Stimulated activated CD4-positive, alpha-beta T cell treated with anti-CD3 and anti-CD28 coated beads, Interleukin-12 subunit alpha, Interleukin-12 subunit beta, amount 100 ng/mL, for 24 hours (primary cell): ENCODE results near the gene SLC24A4.

ENCODE experiments used
- DNase-seq, 2 experiments: peaks; one replicate each; pipeline ENCODE4 v3.0.0-alpha.2; 2020; ENCODE audit warnings: low read depth in 2 of 2

Gene SLC24A4

DNA sequence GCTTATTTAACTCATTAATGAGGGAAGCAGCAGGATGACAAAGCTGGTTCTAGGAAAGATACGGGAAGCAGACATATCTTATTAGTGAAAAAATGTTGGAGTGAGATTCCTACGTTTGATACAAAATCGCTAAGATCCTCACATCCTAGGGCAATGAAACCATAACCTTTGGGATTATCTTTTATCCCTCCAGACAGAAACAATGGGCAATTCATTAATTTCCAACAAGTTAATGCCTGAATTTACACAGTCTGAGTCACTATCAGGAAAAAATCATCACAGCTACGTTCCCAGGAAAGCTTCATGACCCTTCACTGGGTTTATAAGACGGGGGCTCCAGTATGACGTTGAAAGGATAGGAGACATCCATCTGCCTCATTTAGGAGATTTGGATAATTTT lies 45.0 kb downstream of the SLC24A4 start:
- no peak for DNase-seq

DNA sequence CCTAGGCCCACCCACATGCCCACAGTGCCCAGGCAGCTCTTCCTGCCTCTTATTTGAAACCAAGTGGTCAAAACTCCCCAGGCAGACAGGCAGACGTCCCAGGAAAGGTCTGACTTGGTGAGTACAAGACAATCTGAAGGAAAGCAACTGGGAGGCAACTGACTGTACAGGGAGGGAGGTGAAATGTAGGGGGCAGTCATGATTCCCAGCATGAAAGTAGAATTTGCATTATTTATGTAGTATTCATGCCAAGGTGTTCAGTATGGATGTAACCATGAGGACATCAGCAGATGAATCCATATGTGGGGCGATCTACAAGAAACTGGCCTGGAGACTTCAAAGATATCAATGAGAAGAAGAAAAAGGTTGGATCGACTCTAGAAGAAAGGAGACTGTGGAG lies 46.1 kb downstream of the SLC24A4 start:
- no peak for DNase-seq

GRCh38 chr14:92372230-92372629 lies 49.3 kb downstream of the SLC24A4 start:
- no peak for DNase-seq

DNA sequence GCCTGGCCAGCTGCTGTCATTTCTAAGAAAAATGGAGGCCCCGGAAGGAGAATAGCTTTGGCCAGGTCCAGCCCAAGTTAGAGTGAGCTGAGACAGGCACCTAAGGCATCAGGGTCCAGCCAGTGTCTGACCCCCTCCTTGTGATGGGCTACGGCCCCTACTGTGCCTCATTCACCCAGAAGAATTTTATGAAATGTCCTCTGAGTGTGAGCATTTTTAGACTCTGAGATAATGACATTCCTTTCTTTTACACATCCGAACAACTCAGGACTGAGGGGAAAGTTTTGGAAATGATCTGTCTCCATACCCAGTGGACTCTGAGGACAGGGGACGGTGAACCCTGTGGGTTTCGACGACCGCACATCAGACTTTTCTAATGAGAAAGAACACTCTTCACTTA lies 50.4 kb downstream of the SLC24A4 start:
- DNase-seq: no peak

- no peak for DNase-seq
Measured at GRCh38 chr14:92380131-92380530, 57.2 kb downstream of the SLC24A4 start.

DNA sequence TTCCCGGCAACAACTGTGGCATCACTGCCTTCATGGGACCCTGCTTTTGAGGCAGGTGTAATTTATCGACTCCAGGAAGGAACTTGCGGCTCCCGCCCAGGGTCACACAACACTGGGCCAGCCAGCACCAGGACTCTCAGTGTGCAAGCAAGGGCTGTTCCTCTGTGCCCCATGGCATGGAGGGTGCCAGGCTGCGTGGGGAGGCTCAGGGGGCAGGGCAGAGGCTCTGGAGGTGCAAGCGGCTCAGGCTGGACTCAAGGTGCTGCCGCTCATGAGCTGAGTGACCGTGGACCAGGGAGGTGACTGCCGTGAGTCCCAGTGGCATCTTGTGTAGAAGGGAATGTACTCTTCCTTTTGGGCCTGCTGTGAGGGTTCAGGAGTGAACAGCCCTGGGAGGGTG lies 57.6 kb downstream of the SLC24A4 start:
- no peak for DNase-seq

GRCh38 chr14:92382677-92383076 lies 59.7 kb downstream of the SLC24A4 start:
- no peak for DNase-seq

GRCh38 chr14:92383805-92384204 lies 60.8 kb downstream of the SLC24A4 start:
- no peak for DNase-seq

DNA sequence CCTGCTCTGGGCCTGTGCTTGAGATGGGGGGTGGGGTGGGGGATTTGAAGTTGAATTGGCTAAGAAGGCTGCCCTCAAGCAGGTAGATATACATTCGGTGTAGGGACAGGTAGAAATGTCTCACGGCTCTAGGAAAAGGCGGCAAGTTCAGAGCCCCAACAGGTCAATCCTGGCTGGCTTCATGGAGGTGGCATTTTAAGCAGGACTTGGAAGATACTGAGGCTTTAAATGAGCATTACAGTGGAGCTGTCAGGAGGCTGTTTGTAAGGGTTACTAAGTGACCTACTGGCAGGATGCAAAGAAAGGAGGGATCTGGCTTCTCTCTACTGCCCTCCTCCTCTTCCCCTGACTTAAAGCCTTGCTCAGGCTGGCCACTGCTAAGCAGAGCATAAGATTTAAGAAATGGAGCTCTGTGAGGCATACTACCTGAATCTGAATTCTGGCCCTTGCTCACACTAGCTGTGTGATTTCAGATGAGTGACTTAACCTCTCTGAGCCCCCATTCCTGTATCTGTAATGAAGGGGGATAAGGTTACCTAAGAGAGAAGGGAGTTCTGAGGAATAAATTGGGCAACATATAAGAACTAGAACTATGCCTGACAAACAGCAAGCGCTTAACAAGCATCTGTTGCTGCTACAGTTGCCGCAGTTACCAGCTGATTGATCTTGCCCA lies 61.6 kb downstream of the SLC24A4 start:
- DNase-seq: no peak

DNA sequence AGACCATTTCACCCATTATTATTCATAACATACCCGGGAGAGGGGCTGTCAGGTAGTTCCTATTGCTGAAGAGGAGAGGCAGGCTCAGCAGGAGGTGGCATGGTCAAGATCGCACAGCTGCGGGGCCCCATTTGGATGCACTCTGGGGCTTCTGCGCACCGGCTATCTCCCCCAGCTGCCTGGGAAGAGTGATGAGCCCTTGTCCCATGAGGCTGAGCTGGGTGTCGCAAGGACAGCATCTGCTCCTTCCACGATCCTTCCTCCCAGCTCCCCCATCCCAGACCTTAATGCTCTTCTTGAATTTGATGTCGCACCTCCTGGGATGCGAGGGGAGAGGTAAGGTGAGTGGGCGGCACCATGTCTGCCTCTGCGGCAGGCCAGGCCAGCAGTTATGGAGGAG lies 62.6 kb downstream of the SLC24A4 start:
- no peak for DNase-seq

DNA sequence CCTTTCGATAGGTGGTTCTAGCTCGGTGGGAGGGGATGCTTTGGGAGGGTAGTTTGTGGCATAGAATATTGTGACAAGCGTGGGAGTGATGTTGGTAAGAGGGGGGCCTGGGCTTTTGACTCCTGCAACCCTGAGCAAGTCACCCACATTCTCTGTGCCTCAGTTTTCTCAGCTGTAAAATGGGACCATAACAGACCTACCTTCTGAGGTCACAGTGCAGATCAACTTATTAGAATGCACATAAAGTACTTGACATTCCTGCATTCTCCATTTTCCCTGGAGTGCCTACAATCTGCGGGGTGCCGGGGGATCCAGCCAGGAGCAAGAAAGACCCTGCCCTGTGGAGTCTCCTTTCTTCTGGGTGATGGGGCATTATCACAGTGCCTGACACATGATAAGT lies 63.2 kb downstream of the SLC24A4 start:
- DNase-seq: no peak

- no peak for DNase-seq
Measured at GRCh38 chr14:92386637-92387036, 63.7 kb downstream of the SLC24A4 start.

- no peak for DNase-seq
Measured at GRCh38 chr14:92387578-92387977, 64.6 kb downstream of the SLC24A4 start.

DNA sequence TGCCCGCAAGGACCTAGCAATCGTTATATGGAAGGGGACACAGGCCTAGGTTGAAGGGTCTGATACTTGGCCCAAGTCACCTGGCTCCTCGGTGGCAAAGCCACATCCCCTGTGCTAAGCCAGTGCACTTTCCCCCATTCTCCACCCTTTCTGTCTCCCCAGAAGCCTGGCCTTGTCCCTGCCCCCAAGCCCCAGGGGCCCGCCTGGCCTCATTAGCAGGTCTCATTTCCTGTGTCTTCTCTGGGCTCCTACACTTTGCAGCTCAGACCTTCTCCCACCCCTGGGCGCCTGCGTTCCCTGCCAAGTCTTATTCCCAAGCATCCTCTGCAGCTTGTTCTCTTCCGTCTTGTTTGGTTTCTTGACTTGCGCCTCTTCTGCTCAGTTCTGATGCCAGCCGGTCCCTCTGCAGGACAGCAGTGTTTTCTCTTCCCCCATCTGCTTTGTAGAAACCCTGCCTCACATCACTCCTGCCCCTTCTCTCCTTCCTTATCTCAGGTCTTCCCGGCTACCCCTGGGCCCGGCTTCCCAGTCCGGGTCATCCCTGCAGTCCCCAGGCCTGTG lies 66.7 kb downstream of the SLC24A4 start:
- DNase-seq: no peak

- no peak for DNase-seq
Measured at GRCh38 chr14:92391726-92392125, 68.8 kb downstream of the SLC24A4 start.

- DNase-seq: no peak
Measured at GRCh38 chr14:92392711-92393110, 69.7 kb downstream of the SLC24A4 start.

DNA sequence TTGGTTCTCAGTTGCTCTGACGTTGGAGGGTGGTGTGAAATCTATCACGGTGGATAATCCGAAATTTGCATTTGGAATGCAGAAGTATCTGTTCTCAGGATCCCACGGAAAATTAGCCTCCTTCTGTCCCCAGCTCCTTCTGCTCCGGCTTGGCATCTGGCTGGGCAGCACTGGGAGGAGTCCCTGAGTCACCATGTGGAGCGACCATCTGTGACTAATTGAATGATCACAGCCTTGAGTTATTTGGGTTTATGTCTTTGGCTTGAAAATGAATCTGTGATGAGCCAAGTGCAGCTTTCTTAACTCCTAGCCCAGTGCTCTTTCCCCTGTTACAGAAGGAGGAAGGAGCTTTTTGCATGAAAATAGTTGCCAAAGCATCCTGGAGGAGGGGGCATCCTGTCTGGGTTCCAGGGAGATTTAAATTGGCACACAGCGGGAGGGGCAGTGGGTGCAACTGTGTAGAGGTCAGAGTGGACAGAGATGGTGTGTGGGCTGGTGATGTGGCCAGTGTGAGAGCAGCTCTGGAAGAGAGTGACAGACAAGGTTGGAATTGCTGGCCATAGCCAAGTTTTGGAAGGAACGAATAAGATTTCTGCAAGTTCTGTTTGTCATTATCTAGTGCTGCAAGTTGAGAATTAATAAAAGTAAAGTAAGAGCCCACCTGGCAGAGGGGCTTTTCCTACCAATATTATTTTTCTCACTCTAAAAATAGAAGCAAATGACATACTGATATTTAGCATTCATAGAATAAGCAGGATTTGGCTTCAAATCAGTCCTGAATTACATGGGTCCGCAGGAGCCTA lies 74.4 kb downstream of the SLC24A4 start:
- DNase-seq: no peak

DNA sequence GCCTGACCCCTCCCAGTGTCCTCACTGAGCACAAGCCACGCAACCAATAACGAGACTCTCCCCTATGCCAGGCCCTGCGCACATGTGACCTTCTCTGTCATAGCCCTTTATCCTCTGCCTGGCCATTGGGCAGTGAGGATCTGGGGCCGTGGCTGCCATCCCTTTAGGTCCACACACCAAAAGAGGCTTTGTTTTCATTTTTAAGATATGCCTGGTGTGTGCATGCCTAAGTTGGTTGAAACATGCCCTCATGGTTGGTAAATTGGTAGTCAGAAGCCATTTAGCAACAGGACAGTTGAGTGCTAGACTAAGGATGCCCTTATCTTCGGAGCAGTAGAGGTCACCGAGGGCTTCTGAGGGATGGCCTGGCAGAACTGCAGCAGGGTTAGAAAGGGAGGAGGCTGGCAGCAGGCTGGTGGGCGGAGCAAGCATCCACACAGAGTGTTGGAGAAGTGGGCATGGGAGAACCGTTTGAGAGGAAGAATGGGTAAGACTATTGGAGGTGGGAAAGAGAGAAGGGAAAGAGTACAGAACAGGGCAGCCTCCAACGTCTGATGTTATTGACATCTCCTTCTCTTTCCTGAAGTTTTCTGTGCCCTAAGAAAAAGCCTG lies 75.1 kb downstream of the SLC24A4 start:
- no peak for DNase-seq

DNA sequence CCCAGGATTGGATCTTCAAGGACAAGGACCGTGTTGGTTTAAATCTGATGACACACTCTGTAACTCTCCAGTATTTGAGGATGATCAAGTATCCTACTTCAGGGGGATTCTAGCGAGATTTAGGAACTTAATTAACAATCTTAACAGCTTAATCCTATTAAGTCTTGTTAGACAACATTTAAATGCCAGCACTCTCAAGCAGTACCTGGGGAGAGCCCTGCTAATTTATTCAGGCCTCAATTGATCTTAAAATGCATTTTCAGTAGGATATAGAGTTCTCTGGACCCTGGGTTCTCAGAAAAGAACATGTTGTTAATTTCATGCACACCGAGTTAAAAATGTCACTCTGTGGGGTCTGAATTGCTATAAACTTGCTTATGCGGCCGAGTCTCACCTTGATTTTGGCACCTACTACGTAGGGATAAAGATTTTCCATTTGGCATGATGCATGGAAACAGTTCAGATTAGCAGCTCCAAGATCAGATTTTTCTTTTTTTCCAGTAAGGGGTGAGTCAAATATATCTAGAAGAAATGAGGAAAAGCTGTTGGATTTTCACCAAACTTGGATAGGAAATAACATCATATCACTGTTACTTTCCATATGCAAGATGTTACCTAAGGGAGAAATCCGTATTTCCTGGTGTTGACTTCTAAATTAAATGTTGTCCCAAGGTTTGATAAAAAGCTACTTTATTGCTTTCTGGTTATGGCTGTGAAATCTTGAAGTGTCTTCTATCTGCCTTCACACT lies 76.1 kb downstream of the SLC24A4 start:
- DNase-seq: no peak

DNA sequence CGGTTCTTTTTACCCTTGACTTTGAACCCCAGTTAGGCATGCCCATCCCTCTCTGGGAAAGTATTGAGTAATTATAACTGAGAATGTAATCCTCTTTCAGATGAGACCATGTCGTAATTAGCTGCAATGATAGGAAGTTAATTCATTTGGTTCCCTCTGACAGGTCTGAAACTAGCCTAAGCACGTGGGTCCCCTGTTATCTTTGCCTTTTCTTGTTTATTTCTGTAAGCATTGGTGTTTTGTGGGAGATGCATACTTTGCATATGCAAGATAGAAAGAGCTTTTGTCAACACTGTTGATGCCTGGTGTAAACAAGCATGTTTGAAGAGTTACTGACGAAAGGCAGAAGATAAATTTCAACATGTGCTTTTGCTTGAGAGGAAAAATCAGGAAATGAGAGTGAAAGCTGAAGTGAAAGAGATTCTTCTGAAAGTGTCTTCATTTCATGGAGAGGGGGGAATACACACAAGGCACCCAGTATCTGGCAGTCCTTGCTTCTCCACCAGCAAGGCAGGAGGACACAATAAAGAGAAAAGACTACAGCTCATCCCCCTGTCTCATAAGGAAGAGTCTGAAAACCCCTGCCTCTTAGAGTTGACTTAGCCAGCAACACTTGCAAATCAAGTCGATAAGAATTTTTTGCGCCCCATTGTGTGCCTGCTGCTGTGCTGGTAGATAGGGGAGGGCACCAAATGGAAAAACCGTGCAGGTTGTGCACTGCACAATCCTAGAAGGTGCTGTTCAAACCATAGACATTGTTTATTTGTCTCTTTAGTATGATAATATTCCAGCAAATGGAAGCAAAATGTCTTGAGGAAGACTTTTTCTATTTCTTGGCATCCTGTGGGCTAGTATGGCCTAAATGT lies 77.8 kb downstream of the SLC24A4 start:
- DNase-seq: no peak

- DNase-seq: no peak
Measured at GRCh38 chr14:92401561-92401960, 78.6 kb downstream of the SLC24A4 start.
